ENCODE results near the gene TMEM132A.

GRCh38 chr11:60966890-60967289 is 42.6 kb downstream of the TMEM132A start:
- no peak for TF ChIP-seq POLR2A (IDR thresholded peaks at IDR 0.05)
- TF ChIP-seq, protein P1, sequence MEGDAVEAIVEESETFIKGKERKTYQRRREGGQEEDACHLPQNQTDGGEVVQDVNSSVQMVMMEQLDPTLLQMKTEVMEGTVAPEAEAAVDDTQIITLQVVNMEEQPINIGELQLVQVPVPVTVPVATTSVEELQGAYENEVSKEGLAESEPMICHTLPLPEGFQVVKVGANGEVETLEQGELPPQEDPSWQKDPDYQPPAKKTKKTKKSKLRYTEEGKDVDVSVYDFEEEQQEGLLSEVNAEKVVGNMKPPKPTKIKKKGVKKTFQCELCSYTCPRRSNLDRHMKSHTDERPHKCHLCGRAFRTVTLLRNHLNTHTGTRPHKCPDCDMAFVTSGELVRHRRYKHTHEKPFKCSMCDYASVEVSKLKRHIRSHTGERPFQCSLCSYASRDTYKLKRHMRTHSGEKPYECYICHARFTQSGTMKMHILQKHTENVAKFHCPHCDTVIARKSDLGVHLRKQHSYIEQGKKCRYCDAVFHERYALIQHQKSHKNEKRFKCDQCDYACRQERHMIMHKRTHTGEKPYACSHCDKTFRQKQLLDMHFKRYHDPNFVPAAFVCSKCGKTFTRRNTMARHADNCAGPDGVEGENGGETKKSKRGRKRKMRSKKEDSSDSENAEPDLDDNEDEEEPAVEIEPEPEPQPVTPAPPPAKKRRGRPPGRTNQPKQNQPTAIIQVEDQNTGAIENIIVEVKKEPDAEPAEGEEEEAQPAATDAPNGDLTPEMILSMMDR (IDR thresholded peaks at IDR 0.05): no peak
